Embryonic facial prominence (tissue), 1 donor: ENCODE results near the gene SEMA4A.
"Not testable (repeated sequence)": the region's sequence is repeated elsewhere in the genome, so short reads cannot be mapped to it uniquely, and the experiment has no call there.

Experiments used
- DNase-seq: peaks from one replicate; pipeline ENCODE4 v3.0.0-alpha.2; 2016; ENCODE audit errors: extremely low spot score

Gene SEMA4A

GRCh38 chr1:156119503-156120209, 33.7 kb upstream of the SEMA4A start:
- no peak for DNase-seq

GRCh38 chr1:156120318-156120717, 33.1 kb upstream of the SEMA4A start:
- DNase-seq, result no peak

GRCh38 chr1:156121005-156121404, 32.4 kb upstream of the SEMA4A start:
- not testable (repeated sequence) for DNase-seq

GRCh38 chr1:156121457-156121856, 31.9 kb upstream of the SEMA4A start:
- DNase-seq, result no peak

- no peak for DNase-seq
Observed at GRCh38 chr1:156122086-156122485, 31.3 kb upstream of the SEMA4A start.

GRCh38 chr1:156122519-156123355, 30.6 kb upstream of the SEMA4A start:
- no peak for DNase-seq

GRCh38 chr1:156123356-156124196, 29.8 kb upstream of the SEMA4A start:
- DNase-seq, result no peak

GRCh38 chr1:156124557-156125483, 28.6 kb upstream of the SEMA4A start:
- no peak for DNase-seq

GRCh38 chr1:156125544-156125943, 27.8 kb upstream of the SEMA4A start:
- not testable (repeated sequence) for DNase-seq

- DNase-seq, result no peak
Observed at GRCh38 chr1:156126043-156126629, 27.2 kb upstream of the SEMA4A start.

- DNase-seq, result no peak
Observed at GRCh38 chr1:156126630-156127534, 26.5 kb upstream of the SEMA4A start.

GRCh38 chr1:156128308-156128653, 25.1 kb upstream of the SEMA4A start:
- DNase-seq, result no peak

- DNase-seq, result peak; percentile 88
Observed at GRCh38 chr1:156128654-156129597, 24.5 kb upstream of the SEMA4A start.

- peak; percentile 91 for DNase-seq
Observed at GRCh38 chr1:156129687-156130577, 23.5 kb upstream of the SEMA4A start.

- no peak for DNase-seq
Observed at GRCh38 chr1:156130578-156130942, 22.8 kb upstream of the SEMA4A start.

- DNase-seq, result no peak
Observed at GRCh38 chr1:156134716-156135435, 18.5 kb upstream of the SEMA4A start.
